Natural killer cell (primary cell): Measurements from ENCODE around the gene SLC10A3. TPM values are rescaled to one million over a fixed set of nuclear protein-coding genes. Genes with fewer than 3 reads are reported as not detected.

Experiments used
- ATAC-seq, 3 donors: fragments of 150-1000 bp in 2 of 3; fragments of 200-7000 bp in 1 of 3; cut with Tn5 transposase; 1 replicate in 1 of 3; 2 replicates in 2 of 3; pipeline ENCODE4 v1.10.0; 2021; ENCODE audit warnings: mild to moderate bottlenecking in 2 of 3, moderate library complexity in 2 of 3
- DNase-seq, 2 donors: peaks; one replicate each; pipeline versions ENCODE4 v3.0.0 to v3.0.0-alpha.2; 2013 to 2021; ENCODE audit warnings: mixed read lengths in 1 of 2
- H3K27ac ChIP-seq: one replicate; pipeline ENCODE4 v1.5.1; 2013; ENCODE audit warnings: mild to moderate bottlenecking, low read length
- H3K27me3 ChIP-seq: one replicate; pipeline ENCODE4 v1.6.1; 2013; ENCODE audit warnings: low read length; ENCODE audit not compliant: control insufficient read depth, insufficient read depth
- H3K36me3 ChIP-seq: one replicate; pipeline ENCODE4 v1.6.1; 2013; ENCODE audit warnings: low read length; ENCODE audit not compliant: control insufficient read depth, insufficient read depth
- H3K4me1 ChIP-seq: one replicate; pipeline ENCODE4 v1.6.1; 2013; ENCODE audit warnings: low read length; ENCODE audit not compliant: control insufficient read depth, insufficient read depth
- H3K4me3 ChIP-seq: one replicate; pipeline ENCODE4 v1.5.1; 2013; ENCODE audit warnings: low read length
- H3K9me3 ChIP-seq: one replicate; pipeline ENCODE4 v1.6.1; 2013; ENCODE audit warnings: low read length; ENCODE audit not compliant: control insufficient read depth, insufficient read depth
- H3K27ac Mint-ChIP-seq, 2 donors: one replicate each; pipeline ENCODE4 v1.8.0; 2022; ENCODE audit warnings: mild to moderate bottlenecking in 2 of 2, mixed read lengths in 2 of 2, moderate library complexity in 1 of 2
- H3K27me3 Mint-ChIP-seq, 2 donors: one replicate each; pipeline ENCODE4 v1.8.0; 2022; ENCODE audit warnings: low read depth in 2 of 2, mixed read lengths in 2 of 2
- H3K36me3 Mint-ChIP-seq: one replicate; pipeline ENCODE4 v1.8.0; 2022; ENCODE audit warnings: mixed read lengths
- H3K4me1 Mint-ChIP-seq, 2 donors: one replicate each; pipeline ENCODE4 v1.8.0; 2022; ENCODE audit warnings: mixed read lengths in 2 of 2
- H3K4me3 Mint-ChIP-seq: one replicate; pipeline ENCODE4 v1.8.0; 2022; ENCODE audit warnings: mild to moderate bottlenecking, moderate library complexity, mixed read lengths
- H3K9me3 Mint-ChIP-seq, 2 donors: one replicate each; pipeline ENCODE4 v1.8.0; 2022; ENCODE audit warnings: mixed read lengths in 2 of 2
- WGBS: methylation state at CpG from one replicate; pipeline ENCODE4 v1.1.7; 2013; ENCODE audit warnings: missing lambda C conversion rate; ENCODE audit not compliant: insufficient coverage; 5-methylcytosine and 5-hydroxymethylcytosine counted together
- intact Hi-C: fragments of 100-400 bp; cut with micrococcal nuclease; formaldehyde crosslinking; loops from one replicate; pipeline ENCODE4 v1.14.2; 2022
- total RNA-seq, 4 donors: library from RNA; stranded (reverse); fragments of 120-200 nt in 1 of 4; gene quantifications; one replicate each; pipeline versions ENCODE4 v1.2.3 to v1.2.4, GENCODE V29; 2013 to 2022
- TF ChIP-seq, protein P1 (sequence below): fragments of 200-600 bp; IDR thresholded peaks from one replicate; pipeline ENCODE4 v1.8.0; 2022; ENCODE audit warnings: antibody characterized with exemption

SLC10A3 gene
- total RNA-seq, 3 donors from 2014 or later (not counting 1 experiment from before 2014, with no cell fraction given) = 26.5 to 42.1 (median 31.8) TPM

DNA sequence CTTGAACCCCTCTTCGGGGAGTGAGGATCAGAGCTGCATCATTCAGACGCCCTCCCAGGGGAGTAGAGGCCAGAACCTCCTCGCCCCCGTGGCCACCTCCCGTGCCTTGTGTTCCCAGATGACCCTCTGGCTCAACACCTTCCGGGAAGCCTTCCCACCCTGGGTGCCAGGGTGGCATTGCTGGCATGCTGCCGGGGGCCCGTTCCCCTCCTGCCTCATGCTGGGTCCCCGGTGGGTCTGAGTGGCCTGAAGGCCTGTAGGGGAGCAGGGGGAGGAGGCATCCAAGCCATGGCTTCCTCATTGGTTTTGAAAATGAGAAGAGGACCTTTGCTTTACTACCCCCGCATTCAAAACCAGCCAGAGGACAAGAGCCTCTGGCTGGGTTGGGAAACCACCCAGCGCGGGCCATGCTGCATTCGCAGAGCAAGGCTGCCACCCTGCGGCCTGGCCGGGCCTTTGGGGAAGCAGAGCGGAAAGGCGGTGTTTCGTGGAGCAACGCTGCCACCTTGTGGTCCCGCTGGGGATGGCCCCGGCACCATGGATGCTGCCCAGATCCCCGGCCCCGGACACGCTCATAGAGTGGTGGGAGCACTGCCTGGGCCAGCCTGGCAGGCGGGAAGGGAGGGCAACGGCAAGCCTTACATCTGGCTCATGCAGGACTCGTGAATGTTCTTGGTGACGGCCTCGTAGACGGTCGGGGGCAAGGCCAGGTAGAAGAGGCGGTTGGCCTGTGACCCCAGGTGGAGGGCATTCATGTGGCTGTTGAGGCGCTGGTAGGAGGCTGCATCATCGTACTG, 44.3 kb upstream of the SLC10A3 start:
- peaks cover 15 to 17% of the 10 kb centered on the region in 2 donors for H3K4me1 Mint-ChIP-seq
- no peaks in the 10 kb centered on the region for H3K36me3 Mint-ChIP-seq
- H3K36me3 ChIP-seq = peaks cover 36% of the 10 kb centered on the region
- intact Hi-C loops = loop anchor here (5.0 kb wide), 1 partner anchor 137 kb away; the partner anchor contains the start of gene RPL10
- no peaks in the 10 kb centered on the region for H3K9me3 Mint-ChIP-seq
- DNase-seq (peak; percentile 85 to 92), ATAC-seq (peak; percentile 93 to 100 (median 95))
- H3K4me1 ChIP-seq = peaks cover 34% of the 10 kb centered on the region
- peak overlapping the region; percentile 50 for H3K27ac ChIP-seq
- H3K27me3 Mint-ChIP-seq = no peaks in the 10 kb centered on the region
- H3K4me3 Mint-ChIP-seq = peak overlapping the region; percentile 9
- WGBS = 45% methylated on average over 33 of the region's 34 CpGs
- H3K9me3 ChIP-seq = no peaks in the 10 kb centered on the region
- TF ChIP-seq, protein P1, sequence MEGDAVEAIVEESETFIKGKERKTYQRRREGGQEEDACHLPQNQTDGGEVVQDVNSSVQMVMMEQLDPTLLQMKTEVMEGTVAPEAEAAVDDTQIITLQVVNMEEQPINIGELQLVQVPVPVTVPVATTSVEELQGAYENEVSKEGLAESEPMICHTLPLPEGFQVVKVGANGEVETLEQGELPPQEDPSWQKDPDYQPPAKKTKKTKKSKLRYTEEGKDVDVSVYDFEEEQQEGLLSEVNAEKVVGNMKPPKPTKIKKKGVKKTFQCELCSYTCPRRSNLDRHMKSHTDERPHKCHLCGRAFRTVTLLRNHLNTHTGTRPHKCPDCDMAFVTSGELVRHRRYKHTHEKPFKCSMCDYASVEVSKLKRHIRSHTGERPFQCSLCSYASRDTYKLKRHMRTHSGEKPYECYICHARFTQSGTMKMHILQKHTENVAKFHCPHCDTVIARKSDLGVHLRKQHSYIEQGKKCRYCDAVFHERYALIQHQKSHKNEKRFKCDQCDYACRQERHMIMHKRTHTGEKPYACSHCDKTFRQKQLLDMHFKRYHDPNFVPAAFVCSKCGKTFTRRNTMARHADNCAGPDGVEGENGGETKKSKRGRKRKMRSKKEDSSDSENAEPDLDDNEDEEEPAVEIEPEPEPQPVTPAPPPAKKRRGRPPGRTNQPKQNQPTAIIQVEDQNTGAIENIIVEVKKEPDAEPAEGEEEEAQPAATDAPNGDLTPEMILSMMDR = peak; percentile 94
- H3K27me3 ChIP-seq = no peaks in the 10 kb centered on the region
- no peak overlapping the region for H3K4me3 ChIP-seq
- peak overlapping the region; percentile 72 to 85 for H3K27ac Mint-ChIP-seq

DNA sequence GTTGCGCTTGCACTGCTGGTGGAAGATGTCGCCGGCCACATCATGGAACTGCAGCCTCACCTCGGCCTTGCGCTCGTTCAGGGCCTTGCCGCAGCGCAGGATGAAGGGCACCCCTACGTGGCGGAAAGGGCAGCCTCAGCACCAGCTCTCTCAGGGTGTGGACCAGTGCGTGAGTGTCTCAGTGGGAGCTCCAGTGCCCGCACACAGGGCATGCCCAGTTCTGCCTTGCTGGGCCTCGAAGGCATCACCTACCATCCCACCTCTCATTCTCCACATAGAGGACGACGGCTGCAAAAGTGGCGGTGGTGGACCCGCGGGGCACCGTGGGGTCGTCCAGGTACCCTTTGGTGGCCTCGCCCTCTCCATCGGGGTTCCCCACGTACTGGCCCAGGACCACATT, 42.3 kb upstream of the SLC10A3 start:
- DNase-seq (no peak), ATAC-seq (no peak)
- Histone ChIP-seq H3K27ac (no peak overlapping the region), H3K4me3 (no peak overlapping the region), H3K36me3 (peaks cover 36% of the 10 kb centered on the region), H3K27me3 (no peaks in the 10 kb centered on the region), H3K9me3 (no peaks in the 10 kb centered on the region), H3K4me1 (peaks cover 18% of the 10 kb centered on the region)
- Mint-ChIP-seq H3K27me3 (no peaks in the 10 kb centered on the region), H3K36me3 (no peaks in the 10 kb centered on the region), H3K4me3 (no peak overlapping the region), H3K4me1 (peaks cover 5 to 7% of the 10 kb centered on the region in 2 donors), H3K9me3 (no peaks in the 10 kb centered on the region), H3K27ac (no peak overlapping the region)
- TF ChIP-seq, protein P1 = no peak
- WGBS = 98% methylated on average over 22 of the region's 23 CpGs
- intact Hi-C loops = loop anchor here (5.0 kb wide), 1 partner anchor 135 kb away; the partner anchor contains the start of gene RPL10

DNA sequence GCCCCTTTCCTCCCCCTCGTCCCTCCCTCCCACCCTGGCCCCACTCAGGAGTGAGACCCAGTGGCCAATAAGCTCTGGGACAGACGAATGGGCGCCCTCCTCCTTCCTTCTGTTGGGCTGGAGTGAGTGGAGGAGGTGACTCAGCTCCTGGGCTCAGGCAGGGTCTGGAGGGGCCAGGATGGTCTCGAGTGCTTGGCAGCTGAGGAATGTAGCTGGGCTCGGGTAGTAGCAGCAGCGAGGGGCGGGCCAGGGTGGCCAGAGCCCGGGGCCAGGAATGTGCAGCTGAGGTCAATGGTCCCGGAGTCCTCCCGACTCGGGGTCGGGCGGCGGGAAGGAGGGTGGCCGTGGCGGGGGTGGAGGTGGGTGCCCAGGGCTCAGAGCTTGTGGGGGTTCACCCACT, 41.2 kb upstream of the SLC10A3 start:
- H3K9me3 ChIP-seq = no peaks in the 10 kb centered on the region
- H3K27ac ChIP-seq = no peak overlapping the region
- no peak for ATAC-seq
- Mint-ChIP-seq H3K27me3 (no peaks in the 10 kb centered on the region), H3K4me1 (peaks cover 15 to 16% of the 10 kb centered on the region in 2 donors), H3K9me3 (no peaks in the 10 kb centered on the region), H3K27ac (no peak overlapping the region), H3K4me3 (no peak overlapping the region), H3K36me3 (no peaks in the 10 kb centered on the region)
- no peak for DNase-seq
- intact Hi-C loops = loop anchor here (5.0 kb wide), 1 partner anchor 134 kb away; the partner anchor contains the start of gene RPL10
- H3K4me1 ChIP-seq = peaks cover 25% of the 10 kb centered on the region
- H3K36me3 ChIP-seq = peaks cover 36% of the 10 kb centered on the region
- 98% methylated on average over 7 of the region's 16 CpGs for WGBS
- H3K27me3 ChIP-seq = no peaks in the 10 kb centered on the region
- TF ChIP-seq, protein P1 = no peak
- H3K4me3 ChIP-seq = no peak overlapping the region
